Parathyroid adenoma (tissue), 2 donors: ENCODE results near the gene TMCC1.

ENCODE experiments used
- H2AFZ ChIP-seq: fragments of 300-600 bp; sonication (generic); one replicate; pipeline ENCODE4 v1.7.0; 2017; ENCODE audit warnings: antibody characterized with exemption, mild to moderate bottlenecking
- H3K27ac ChIP-seq: fragments of 300-600 bp; sonication (generic); one replicate; pipeline ENCODE4 v1.7.0; 2017
- H3K27me3 ChIP-seq: fragments of 300-600 bp; sonication (generic); one replicate; pipeline ENCODE4 v1.7.0; 2017; ENCODE audit warnings: low read length; ENCODE audit not compliant: control insufficient read depth, insufficient read depth
- H3K36me3 ChIP-seq: fragments of 300-600 bp; sonication (generic); one replicate; pipeline ENCODE4 v1.7.0; 2017; ENCODE audit warnings: low read length; ENCODE audit not compliant: control insufficient read depth, insufficient read depth
- H3K4me1 ChIP-seq: fragments of 300-600 bp; sonication (generic); one replicate; pipeline ENCODE4 v1.7.0; 2017; ENCODE audit warnings: control low read depth
- H3K4me2 ChIP-seq: fragments of 300-600 bp; sonication (generic); one replicate; pipeline ENCODE4 v1.7.0; 2017; ENCODE audit warnings: low read length
- H3K4me3 ChIP-seq: fragments of 300-600 bp; sonication (generic); one replicate; pipeline ENCODE4 v1.7.0; 2017; ENCODE audit warnings: low read depth, low read length
- H3K79me2 ChIP-seq: fragments of 300-600 bp; sonication (generic); one replicate; pipeline ENCODE4 v1.7.0; 2017; ENCODE audit warnings: control low read depth
- H3K9ac ChIP-seq: fragments of 300-600 bp; sonication (generic); one replicate; pipeline ENCODE4 v1.7.0; 2017; ENCODE audit warnings: mild to moderate bottlenecking
- H3K9me3 ChIP-seq: fragments of 300-600 bp; sonication (generic); one replicate; pipeline ENCODE4 v1.7.0; 2017; ENCODE audit warnings: low read length; ENCODE audit not compliant: control insufficient read depth
- CTCF ChIP-seq: fragments of 300-600 bp; sonication (generic); IDR thresholded peaks from one replicate; pipeline ENCODE4 v1.7.0; 2017; ENCODE audit warnings: antibody characterized with exemption, mild to moderate bottlenecking
- donor health status: primary hyperparathyroidism.

Gene TMCC1

GRCh38 chr3:129626744-129627349 is 266.7 kb downstream of the TMCC1 start:
- peak overlapping the region; percentile 46 for H3K4me3 ChIP-seq
- no peaks in the 10 kb centered on the region for H3K79me2 ChIP-seq
- no peaks in the 10 kb centered on the region for H3K27me3 ChIP-seq
- peak overlapping the region; percentile 73 for H3K27ac ChIP-seq
- peak overlapping the region; percentile 95 for H2AFZ ChIP-seq
- TF ChIP-seq CTCF = no peak
- peak overlapping the region; percentile 58 for H3K9ac ChIP-seq
- no peaks in the 10 kb centered on the region for H3K36me3 ChIP-seq
- H3K4me2 ChIP-seq = peak overlapping the region; percentile 68
- H3K9me3 ChIP-seq = no peaks in the 10 kb centered on the region
- H3K4me1 ChIP-seq = peaks cover 6% of the 10 kb centered on the region

- Histone ChIP-seq H3K4me3 (no peak overlapping the region), H3K4me1 (peaks cover 6% of the 10 kb centered on the region), H3K79me2 (no peaks in the 10 kb centered on the region), H3K9ac (no peak overlapping the region), H2AFZ (no peak overlapping the region), H3K9me3 (no peaks in the 10 kb centered on the region), H3K27ac (peak overlapping the region; percentile 40), H3K4me2 (no peak overlapping the region), H3K27me3 (no peaks in the 10 kb centered on the region), H3K36me3 (no peaks in the 10 kb centered on the region)
- TF ChIP-seq CTCF = no peak
Observed at GRCh38 chr3:129625072-129625874, 268.2 kb downstream of the TMCC1 start.

GRCh38 chr3:129624347-129625071 is 269.0 kb downstream of the TMCC1 start:
- Histone ChIP-seq H3K36me3 (no peaks in the 10 kb centered on the region), H3K4me1 (peaks cover 6% of the 10 kb centered on the region), H3K4me3 (no peak overlapping the region), H3K79me2 (no peaks in the 10 kb centered on the region), H2AFZ (no peak overlapping the region), H3K27ac (no peak overlapping the region), H3K9ac (no peak overlapping the region), H3K27me3 (no peaks in the 10 kb centered on the region), H3K4me2 (no peak overlapping the region), H3K9me3 (no peaks in the 10 kb centered on the region)
- TF ChIP-seq CTCF = no peak

- no peaks in the 10 kb centered on the region for H3K9me3 ChIP-seq
- no peaks in the 10 kb centered on the region for H3K36me3 ChIP-seq
- H3K4me2 ChIP-seq = no peak overlapping the region
- H3K27ac ChIP-seq = peak overlapping the region; percentile 70
- peaks cover 6% of the 10 kb centered on the region for H3K4me1 ChIP-seq
- no peak overlapping the region for H2AFZ ChIP-seq
- no peaks in the 10 kb centered on the region for H3K79me2 ChIP-seq
- H3K9ac ChIP-seq = no peak overlapping the region
- no peak overlapping the region for H3K4me3 ChIP-seq
- no peaks in the 10 kb centered on the region for H3K27me3 ChIP-seq
- no peak for TF ChIP-seq CTCF
Observed at GRCh38 chr3:129623447-129624118, 269.9 kb downstream of the TMCC1 start.
